Measurements from ENCODE around the gene DNASE2B. TPM values are rescaled to one million over a fixed set of nuclear protein-coding genes. Genes with fewer than 3 reads are reported as not detected.

DNASE2B gene
- polyA plus RNA-seq, 1 donor from 2014 or later = 27.9 TPM

GRCh38 chr1:84382127-84382526, 16.2 kb upstream of the DNASE2B start:
- Histone ChIP-seq H3K9me3 (ENCODE audit: low read length) (no peaks in the 10 kb centered on the region), H3K27me3 (ENCODE audit: insufficient read depth, low read depth, low read length) (no peaks in the 10 kb centered on the region), H3K9ac (ENCODE audit: low read length) (no peak overlapping the region), H3F3A (ENCODE audit: insufficient read depth, low read length, poor library complexity, severe bottlenecking) (no peaks in the 10 kb centered on the region), H3K27ac (ENCODE audit: low read length) (no peak overlapping the region), H3K36me3 (ENCODE audit: insufficient read depth, low read length) (no peaks in the 10 kb centered on the region), H3K4me2 (ENCODE audit: low read length) (no peak overlapping the region), H3K4me3 (ENCODE audit: low read length) (no peak overlapping the region), H2AFZ (ENCODE audit: low read depth, low read length) (no peak overlapping the region), H3K9me2 (ENCODE audit: insufficient read depth, low read length) (no peaks in the 10 kb centered on the region), H4K20me1 (ENCODE audit: insufficient read depth) (no peaks in the 10 kb centered on the region), H3K79me2 (replicated peaks; ENCODE audit: insufficient read depth, low read length) (no peaks in the 10 kb centered on the region)
- TF ChIP-seq, protein P1, sequence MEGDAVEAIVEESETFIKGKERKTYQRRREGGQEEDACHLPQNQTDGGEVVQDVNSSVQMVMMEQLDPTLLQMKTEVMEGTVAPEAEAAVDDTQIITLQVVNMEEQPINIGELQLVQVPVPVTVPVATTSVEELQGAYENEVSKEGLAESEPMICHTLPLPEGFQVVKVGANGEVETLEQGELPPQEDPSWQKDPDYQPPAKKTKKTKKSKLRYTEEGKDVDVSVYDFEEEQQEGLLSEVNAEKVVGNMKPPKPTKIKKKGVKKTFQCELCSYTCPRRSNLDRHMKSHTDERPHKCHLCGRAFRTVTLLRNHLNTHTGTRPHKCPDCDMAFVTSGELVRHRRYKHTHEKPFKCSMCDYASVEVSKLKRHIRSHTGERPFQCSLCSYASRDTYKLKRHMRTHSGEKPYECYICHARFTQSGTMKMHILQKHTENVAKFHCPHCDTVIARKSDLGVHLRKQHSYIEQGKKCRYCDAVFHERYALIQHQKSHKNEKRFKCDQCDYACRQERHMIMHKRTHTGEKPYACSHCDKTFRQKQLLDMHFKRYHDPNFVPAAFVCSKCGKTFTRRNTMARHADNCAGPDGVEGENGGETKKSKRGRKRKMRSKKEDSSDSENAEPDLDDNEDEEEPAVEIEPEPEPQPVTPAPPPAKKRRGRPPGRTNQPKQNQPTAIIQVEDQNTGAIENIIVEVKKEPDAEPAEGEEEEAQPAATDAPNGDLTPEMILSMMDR (IDR thresholded peaks at IDR 0.05; ENCODE audit: poor library complexity, severe bottlenecking) = no peak
- no peak for TF ChIP-seq SMC3 (conservative IDR thresholded peaks at IDR 0.05; ENCODE audit: poor library complexity)
- no peak for TF ChIP-seq TAF1 (IDR thresholded peaks at IDR 0.05; ENCODE audit: low read depth)

DNA sequence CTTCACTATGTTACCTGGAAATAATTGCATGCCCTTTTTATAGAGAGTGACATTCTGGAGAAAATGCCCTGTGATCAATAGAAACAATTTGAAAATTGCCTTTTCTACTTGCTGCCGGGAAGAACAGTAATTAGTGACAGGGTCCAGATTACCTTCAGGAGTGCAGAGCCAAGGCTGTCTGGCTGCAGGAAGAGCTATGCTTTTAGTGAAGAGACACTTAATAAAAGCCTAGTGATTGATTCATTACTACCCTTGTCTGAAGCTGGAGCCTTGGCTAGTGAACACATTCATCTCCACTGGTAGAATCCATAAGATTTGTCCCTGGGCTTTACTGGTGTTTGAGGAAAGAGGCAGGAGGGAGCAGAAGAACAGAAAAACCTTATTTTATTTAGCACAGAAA, 12.9 kb upstream of the DNASE2B start:
- Histone ChIP-seq H3K9me2 (ENCODE audit: insufficient read depth, low read length) (no peaks in the 10 kb centered on the region), H3F3A (ENCODE audit: insufficient read depth, low read length, poor library complexity, severe bottlenecking) (no peaks in the 10 kb centered on the region), H4K20me1 (ENCODE audit: insufficient read depth) (no peaks in the 10 kb centered on the region), H3K9ac (ENCODE audit: low read length) (no peak overlapping the region), H2AFZ (ENCODE audit: low read depth, low read length) (no peak overlapping the region), H3K4me2 (ENCODE audit: low read length) (no peak overlapping the region), H3K4me3 (ENCODE audit: low read length) (no peak overlapping the region), H3K79me2 (replicated peaks; ENCODE audit: insufficient read depth, low read length) (no peaks in the 10 kb centered on the region), H3K9me3 (ENCODE audit: low read length) (no peaks in the 10 kb centered on the region), H3K27ac (ENCODE audit: low read length) (peak overlapping the region; percentile 54), H3K27me3 (ENCODE audit: insufficient read depth, low read depth, low read length) (no peaks in the 10 kb centered on the region), H3K36me3 (ENCODE audit: insufficient read depth, low read length) (no peaks in the 10 kb centered on the region)
- no peak for TF ChIP-seq SMC3 (conservative IDR thresholded peaks at IDR 0.05; ENCODE audit: poor library complexity)
- no peak for TF ChIP-seq EZH2 (IDR thresholded peaks at IDR 0.05; ENCODE audit: borderline replicate concordance, insufficient read depth, low read length, poor library complexity, severe bottlenecking)
- TF ChIP-seq REST (IDR thresholded peaks at IDR 0.05; ENCODE audit: borderline replicate concordance) = peak; percentile 46
- TF ChIP-seq, protein P1 (IDR thresholded peaks at IDR 0.05; ENCODE audit: poor library complexity, severe bottlenecking) = no peak
- no peak for TF ChIP-seq RAD21 (conservative IDR thresholded peaks at IDR 0.05)
- no peak for TF ChIP-seq MXI1 (conservative IDR thresholded peaks at IDR 0.05; ENCODE audit: poor library complexity, severe bottlenecking)
- TF ChIP-seq TAF1 (IDR thresholded peaks at IDR 0.05; ENCODE audit: low read depth) = no peak
- peak; percentile 21 for TF ChIP-seq EP300 (conservative IDR thresholded peaks at IDR 0.05; ENCODE audit: poor library complexity, severe bottlenecking)
- TF ChIP-seq POLR2AphosphoS5 (IDR thresholded peaks at IDR 0.05) = peak; percentile 47
